Measurements from ENCODE around the gene PPIB.

The PPIB gene

GRCh38 chr15:64143276-64143675 is 19.5 kb downstream of the PPIB start:
- peaks cover 0 to 17% (median 8%) of the 10 kb centered on the region in 5 donors for H3K4me1 ChIP-seq (ENCODE audit: control insufficient read depth in 5 of 5, insufficient read depth in 5 of 5, low read length in 5 of 5)
- H3K9me3 ChIP-seq (ENCODE audit: control insufficient read depth in 5 of 5, low read length in 5 of 5), result no peaks in the 10 kb centered on the region
- H3K27ac ChIP-seq (ENCODE audit: low read depth, low read length), result no peak overlapping the region
- no peak overlapping the region for H3K9ac ChIP-seq (ENCODE audit: low read length in 5 of 5)
- peaks cover 6 to 59% (median 43%) of the 10 kb centered on the region in 5 donors for H3K36me3 ChIP-seq (ENCODE audit: control insufficient read depth in 5 of 5, insufficient read depth in 5 of 5, low read length in 5 of 5)
- no peaks in the 10 kb centered on the region for H3K27me3 ChIP-seq (ENCODE audit: control insufficient read depth in 5 of 5, insufficient read depth in 4 of 5, low read length in 5 of 5)
- no peak overlapping the region for H3K4me3 ChIP-seq (ENCODE audit: low read depth in 1 of 5, low read length in 5 of 5)

GRCh38 chr15:64141798-64142512 is 20.9 kb downstream of the PPIB start:
- Histone ChIP-seq H3K9ac (ENCODE audit: low read length in 5 of 5) (no peak overlapping the region), H3K27ac (ENCODE audit: low read depth, low read length) (no peak overlapping the region), H3K36me3 (ENCODE audit: control insufficient read depth in 5 of 5, insufficient read depth in 5 of 5, low read length in 5 of 5) (peaks cover 10 to 72% (median 54%) of the 10 kb centered on the region in 5 donors), H3K4me3 (ENCODE audit: low read depth in 1 of 5, low read length in 5 of 5) (no peak overlapping the region), H3K9me3 (ENCODE audit: control insufficient read depth in 5 of 5, low read length in 5 of 5) (no peaks in the 10 kb centered on the region), H3K4me1 (ENCODE audit: control insufficient read depth in 5 of 5, insufficient read depth in 5 of 5, low read length in 5 of 5) (peaks cover 0 to 17% (median 8%) of the 10 kb centered on the region in 5 donors), H3K27me3 (ENCODE audit: control insufficient read depth in 5 of 5, insufficient read depth in 4 of 5, low read length in 5 of 5) (no peaks in the 10 kb centered on the region)

- no peaks in the 10 kb centered on the region for H3K9me3 ChIP-seq (ENCODE audit: control insufficient read depth in 5 of 5, low read length in 5 of 5)
- no peaks in the 10 kb centered on the region for H3K27me3 ChIP-seq (ENCODE audit: control insufficient read depth in 5 of 5, insufficient read depth in 4 of 5, low read length in 5 of 5)
- H3K4me3 ChIP-seq (ENCODE audit: low read depth in 1 of 5, low read length in 5 of 5), result no peak overlapping the region
- peaks cover 0 to 21% (median 11%) of the 10 kb centered on the region in 5 donors for H3K4me1 ChIP-seq (ENCODE audit: control insufficient read depth in 5 of 5, insufficient read depth in 5 of 5, low read length in 5 of 5)
- H3K27ac ChIP-seq (ENCODE audit: low read depth, low read length), result no peak overlapping the region
- H3K36me3 ChIP-seq (ENCODE audit: control insufficient read depth in 5 of 5, insufficient read depth in 5 of 5, low read length in 5 of 5), result peaks cover 9 to 79% (median 63%) of the 10 kb centered on the region in 5 donors
- H3K9ac ChIP-seq (ENCODE audit: low read length in 5 of 5), result no peak overlapping the region
Observed at GRCh38 chr15:64138331-64138941, 24.4 kb downstream of the PPIB start.

GRCh38 chr15:64137226-64137833 is 25.5 kb downstream of the PPIB start:
- Histone ChIP-seq H3K27me3 (ENCODE audit: control insufficient read depth in 5 of 5, insufficient read depth in 4 of 5, low read length in 5 of 5) (no peaks in the 10 kb centered on the region), H3K4me1 (ENCODE audit: control insufficient read depth in 5 of 5, insufficient read depth in 5 of 5, low read length in 5 of 5) (peaks cover 0 to 21% (median 11%) of the 10 kb centered on the region in 5 donors), H3K36me3 (ENCODE audit: control insufficient read depth in 5 of 5, insufficient read depth in 5 of 5, low read length in 5 of 5) (peaks cover 9 to 78% (median 65%) of the 10 kb centered on the region in 5 donors), H3K4me3 (ENCODE audit: low read depth in 1 of 5, low read length in 5 of 5) (no peak overlapping the region), H3K9me3 (ENCODE audit: control insufficient read depth in 5 of 5, low read length in 5 of 5) (no peaks in the 10 kb centered on the region), H3K27ac (ENCODE audit: low read depth, low read length) (no peak overlapping the region), H3K9ac (ENCODE audit: low read length in 5 of 5) (no peak overlapping the region)

GRCh38 chr15:64136347-64136746 is 26.5 kb downstream of the PPIB start:
- Histone ChIP-seq H3K27me3 (ENCODE audit: control insufficient read depth in 5 of 5, insufficient read depth in 4 of 5, low read length in 5 of 5) (no peaks in the 10 kb centered on the region), H3K27ac (ENCODE audit: low read depth, low read length) (no peak overlapping the region), H3K4me3 (ENCODE audit: low read depth in 1 of 5, low read length in 5 of 5) (no peak overlapping the region), H3K9me3 (ENCODE audit: control insufficient read depth in 5 of 5, low read length in 5 of 5) (no peaks in the 10 kb centered on the region), H3K36me3 (ENCODE audit: control insufficient read depth in 5 of 5, insufficient read depth in 5 of 5, low read length in 5 of 5) (peaks cover 14 to 79% (median 68%) of the 10 kb centered on the region in 5 donors), H3K9ac (ENCODE audit: low read length in 5 of 5) (no peak overlapping the region), H3K4me1 (ENCODE audit: control insufficient read depth in 5 of 5, insufficient read depth in 5 of 5, low read length in 5 of 5) (peaks cover 0 to 18% (median 11%) of the 10 kb centered on the region in 5 donors)

- H3K27me3 ChIP-seq (ENCODE audit: control insufficient read depth in 5 of 5, insufficient read depth in 4 of 5, low read length in 5 of 5), result no peaks in the 10 kb centered on the region
- peaks cover 0 to 14% (median 11%) of the 10 kb centered on the region in 5 donors for H3K4me1 ChIP-seq (ENCODE audit: control insufficient read depth in 5 of 5, insufficient read depth in 5 of 5, low read length in 5 of 5)
- H3K27ac ChIP-seq (ENCODE audit: low read depth, low read length), result peak overlapping the region; percentile 9
- no peaks in the 10 kb centered on the region for H3K9me3 ChIP-seq (ENCODE audit: control insufficient read depth in 5 of 5, low read length in 5 of 5)
- peaks cover 24 to 92% (median 82%) of the 10 kb centered on the region in 5 donors for H3K36me3 ChIP-seq (ENCODE audit: control insufficient read depth in 5 of 5, insufficient read depth in 5 of 5, low read length in 5 of 5)
- peak overlapping the region in 1 of 5 donors; percentile 10 for H3K9ac ChIP-seq (ENCODE audit: low read length in 5 of 5)
- no peak overlapping the region for H3K4me3 ChIP-seq (ENCODE audit: low read depth in 1 of 5, low read length in 5 of 5)
Observed at GRCh38 chr15:64134345-64134829, 28.4 kb downstream of the PPIB start.

- H3K27ac ChIP-seq (ENCODE audit: low read depth, low read length), result peak overlapping the region; percentile 9
- no peaks in the 10 kb centered on the region for H3K9me3 ChIP-seq (ENCODE audit: control insufficient read depth in 5 of 5, low read length in 5 of 5)
- H3K4me1 ChIP-seq (ENCODE audit: control insufficient read depth in 5 of 5, insufficient read depth in 5 of 5, low read length in 5 of 5), result peaks cover 0 to 14% (median 11%) of the 10 kb centered on the region in 5 donors
- H3K27me3 ChIP-seq (ENCODE audit: control insufficient read depth in 5 of 5, insufficient read depth in 4 of 5, low read length in 5 of 5), result no peaks in the 10 kb centered on the region
- peaks cover 26 to 96% (median 84%) of the 10 kb centered on the region in 5 donors for H3K36me3 ChIP-seq (ENCODE audit: control insufficient read depth in 5 of 5, insufficient read depth in 5 of 5, low read length in 5 of 5)
- no peak overlapping the region for H3K4me3 ChIP-seq (ENCODE audit: low read depth in 1 of 5, low read length in 5 of 5)
- H3K9ac ChIP-seq (ENCODE audit: low read length in 5 of 5), result no peak overlapping the region
Observed at GRCh38 chr15:64133623-64134344, 29.0 kb downstream of the PPIB start.

- H3K4me3 ChIP-seq (ENCODE audit: low read depth in 1 of 5, low read length in 5 of 5), result no peak overlapping the region
- no peaks in the 10 kb centered on the region for H3K9me3 ChIP-seq (ENCODE audit: control insufficient read depth in 5 of 5, low read length in 5 of 5)
- no peak overlapping the region for H3K9ac ChIP-seq (ENCODE audit: low read length in 5 of 5)
- peaks cover 0 to 14% (median 11%) of the 10 kb centered on the region in 5 donors for H3K4me1 ChIP-seq (ENCODE audit: control insufficient read depth in 5 of 5, insufficient read depth in 5 of 5, low read length in 5 of 5)
- no peaks in the 10 kb centered on the region for H3K27me3 ChIP-seq (ENCODE audit: control insufficient read depth in 5 of 5, insufficient read depth in 4 of 5, low read length in 5 of 5)
- peaks cover 35 to 96% (median 85%) of the 10 kb centered on the region in 5 donors for H3K36me3 ChIP-seq (ENCODE audit: control insufficient read depth in 5 of 5, insufficient read depth in 5 of 5, low read length in 5 of 5)
- no peak overlapping the region for H3K27ac ChIP-seq (ENCODE audit: low read depth, low read length)
Observed at GRCh38 chr15:64132217-64132616, 30.6 kb downstream of the PPIB start.

GRCh38 chr15:64131547-64131946 is 31.3 kb downstream of the PPIB start:
- Histone ChIP-seq H3K9ac (ENCODE audit: low read length in 5 of 5) (no peak overlapping the region), H3K4me3 (ENCODE audit: low read depth in 1 of 5, low read length in 5 of 5) (no peak overlapping the region), H3K27ac (ENCODE audit: low read depth, low read length) (no peak overlapping the region), H3K36me3 (ENCODE audit: control insufficient read depth in 5 of 5, insufficient read depth in 5 of 5, low read length in 5 of 5) (peaks cover 40 to 96% (median 84%) of the 10 kb centered on the region in 5 donors), H3K9me3 (ENCODE audit: control insufficient read depth in 5 of 5, low read length in 5 of 5) (no peaks in the 10 kb centered on the region), H3K27me3 (ENCODE audit: control insufficient read depth in 5 of 5, insufficient read depth in 4 of 5, low read length in 5 of 5) (no peaks in the 10 kb centered on the region), H3K4me1 (ENCODE audit: control insufficient read depth in 5 of 5, insufficient read depth in 5 of 5, low read length in 5 of 5) (peaks cover 0 to 14% (median 11%) of the 10 kb centered on the region in 5 donors)
